ENCODE measurements around the gene ARHGAP9. TPM values are rescaled to one million over a fixed set of nuclear protein-coding genes. Genes with fewer than 3 reads are reported as not detected.
"Not testable (repeated sequence)": the region's sequence is repeated elsewhere in the genome, so short reads cannot be mapped to it uniquely, and the experiment has no call there.

Gene ARHGAP9
- polyA plus RNA-seq, 6 donors from 2014 or later = 152 to 231 (median 164) TPM

GRCh38 chr12:57452181-57452936 lies 27.3 kb downstream of the ARHGAP9 start:
- H3K27ac Mint-ChIP-seq = peak overlapping the region in 1 of 6 donors; percentile 91
- DNase-seq (no peak), ATAC-seq (ENCODE audit: low read depth in 2 of 2) (no peak)

GRCh38 chr12:57451233-57451778 lies 28.4 kb downstream of the ARHGAP9 start:
- H3K27ac Mint-ChIP-seq = no peak overlapping the region
- no peak overlapping the region for H3K4me3 Mint-ChIP-seq
- ATAC-seq (ENCODE audit: low read depth in 2 of 2) (no peak), DNase-seq (no peak)
- no peaks in the 10 kb centered on the region for H3K9me3 Mint-ChIP-seq
- no peaks in the 10 kb centered on the region for H3K27me3 Mint-ChIP-seq
- H3K36me3 Mint-ChIP-seq = no peaks in the 10 kb centered on the region
- peaks cover 8 to 9% (median 9%) of the 10 kb centered on the region in 3 donors for H3K4me1 Mint-ChIP-seq

More at GRCh38 chr12:57452181-57452936, 27.3 kb downstream of the ARHGAP9 start:
- Mint-ChIP-seq H3K4me1 (peaks cover 9 to 14% (median 12%) of the 10 kb centered on the region in 3 donors), H3K27me3 (no peaks in the 10 kb centered on the region), H3K4me3 (no peak overlapping the region), H3K36me3 (no peaks in the 10 kb centered on the region), H3K9me3 (no peaks in the 10 kb centered on the region)

GRCh38 chr12:57450057-57450456 lies 29.6 kb downstream of the ARHGAP9 start:
- H3K4me1 Mint-ChIP-seq = peaks cover 0 to 3% (median 0%) of the 10 kb centered on the region in 3 donors
- H3K9me3 Mint-ChIP-seq = no peaks in the 10 kb centered on the region
- H3K36me3 Mint-ChIP-seq = no peaks in the 10 kb centered on the region
- DNase-seq (no peak), ATAC-seq (ENCODE audit: low read depth in 2 of 2) (no peak)
- no peak overlapping the region for H3K27ac Mint-ChIP-seq
- no peaks in the 10 kb centered on the region for H3K27me3 Mint-ChIP-seq
- no peak overlapping the region for H3K4me3 Mint-ChIP-seq

DNA sequence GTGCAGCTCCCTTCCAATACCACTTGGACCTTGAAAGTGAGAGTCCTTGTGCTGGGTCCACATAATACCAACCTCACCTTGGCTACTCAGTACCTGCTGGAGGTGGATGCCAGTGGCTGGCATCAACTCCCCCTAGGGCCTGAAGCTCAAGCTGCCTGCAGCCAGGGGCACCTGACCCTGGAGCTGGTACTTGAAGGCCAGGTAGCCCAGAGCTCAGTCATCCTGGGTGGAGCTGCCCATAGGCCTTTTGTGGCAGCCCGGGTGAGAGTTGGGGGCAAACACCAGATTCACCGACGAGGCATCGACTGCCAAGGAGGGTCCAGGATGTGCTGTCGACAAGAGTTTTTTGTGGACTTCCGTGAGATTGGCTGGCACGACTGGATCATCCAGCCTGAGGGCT lies 30.3 kb downstream of the ARHGAP9 start:
- no peaks in the 10 kb centered on the region for H3K27me3 Mint-ChIP-seq
- no peak overlapping the region for H3K27ac Mint-ChIP-seq
- DNase-seq (no peak), ATAC-seq (ENCODE audit: low read depth in 2 of 2) (no peak)
- peaks cover 0 to 5% (median 3%) of the 10 kb centered on the region in 3 donors for H3K4me1 Mint-ChIP-seq
- no peaks in the 10 kb centered on the region for H3K9me3 Mint-ChIP-seq
- no peaks in the 10 kb centered on the region for H3K36me3 Mint-ChIP-seq
- no peak overlapping the region for H3K4me3 Mint-ChIP-seq

DNA sequence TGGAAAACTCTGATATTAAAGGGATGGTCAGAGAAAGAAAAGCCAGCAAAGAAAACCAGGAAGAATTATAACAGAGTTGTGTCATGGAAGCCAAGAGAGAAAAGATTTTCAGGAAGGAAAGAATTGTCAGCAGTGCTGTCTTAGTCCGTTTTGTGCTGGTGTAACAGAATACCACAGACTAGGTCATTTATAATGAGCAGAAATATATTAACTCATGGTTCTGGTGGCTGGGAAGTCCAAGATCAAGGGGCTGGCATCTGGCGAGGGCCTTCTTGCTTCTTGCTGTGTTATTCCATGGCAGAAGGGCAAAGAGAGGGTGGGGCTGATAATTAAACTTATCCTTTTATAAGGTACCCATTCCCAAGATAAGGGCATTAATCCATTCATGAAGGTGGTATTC lies 31.0 kb downstream of the ARHGAP9 start:
- no peaks in the 10 kb centered on the region for H3K36me3 Mint-ChIP-seq
- H3K4me1 Mint-ChIP-seq = peaks cover 0 to 5% (median 3%) of the 10 kb centered on the region in 3 donors
- ATAC-seq (ENCODE audit: low read depth in 2 of 2) (no peak), DNase-seq (no peak)
- H3K27me3 Mint-ChIP-seq = no peaks in the 10 kb centered on the region
- no peak overlapping the region for H3K4me3 Mint-ChIP-seq
- no peaks in the 10 kb centered on the region for H3K9me3 Mint-ChIP-seq
- H3K27ac Mint-ChIP-seq = no peak overlapping the region

GRCh38 chr12:57446292-57446960 lies 33.2 kb downstream of the ARHGAP9 start:
- Mint-ChIP-seq H3K27ac (peak overlapping the region in 1 of 6 donors; percentile 26), H3K27me3 (peaks cover 0 to 7% (median 7%) of the 10 kb centered on the region in 3 donors), H3K36me3 (peaks cover 6 to 7% of the 10 kb centered on the region in 2 donors), H3K4me3 (no peak overlapping the region), H3K4me1 (peaks cover 0 to 5% (median 3%) of the 10 kb centered on the region in 3 donors), H3K9me3 (peaks cover 0 to 9% (median 4%) of the 10 kb centered on the region in 7 donors)
- no peak for DNase-seq
- ATAC-seq (ENCODE audit: low read depth in 2 of 2) = no peak

DNA sequence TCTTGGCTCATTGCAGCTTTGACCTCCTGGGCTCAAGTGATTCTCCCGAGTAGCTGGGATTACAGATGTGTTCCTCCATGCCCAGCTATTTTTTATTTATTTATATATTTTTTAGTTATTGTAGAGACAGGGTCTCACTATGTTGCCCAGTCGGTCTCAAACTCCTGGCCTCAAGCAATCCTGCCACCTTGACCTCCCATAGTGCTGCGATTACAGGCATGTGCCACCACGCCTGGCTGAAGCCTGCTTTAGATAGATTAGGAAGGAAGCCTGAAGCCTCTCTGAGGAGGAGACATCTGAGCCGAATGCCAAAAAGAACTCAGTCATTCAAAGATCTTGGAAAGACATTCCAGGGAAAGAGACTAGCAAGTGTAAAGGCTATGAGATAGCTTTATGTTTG lies 34.9 kb downstream of the ARHGAP9 start:
- H3K9me3 Mint-ChIP-seq = peaks cover 4 to 13% (median 8%) of the 10 kb centered on the region in 7 donors
- no peak overlapping the region for H3K4me3 Mint-ChIP-seq
- H3K36me3 Mint-ChIP-seq = peaks cover 7 to 10% of the 10 kb centered on the region in 2 donors
- H3K27me3 Mint-ChIP-seq = peaks cover 8 to 14% (median 11%) of the 10 kb centered on the region in 3 donors
- no peak for DNase-seq
- H3K27ac Mint-ChIP-seq = peak overlapping the region in 2 of 6 donors; percentile 0 to 23
- H3K4me1 Mint-ChIP-seq = peaks cover 0 to 5% (median 3%) of the 10 kb centered on the region in 3 donors
- no peak for ATAC-seq (ENCODE audit: low read depth in 2 of 2)

DNA sequence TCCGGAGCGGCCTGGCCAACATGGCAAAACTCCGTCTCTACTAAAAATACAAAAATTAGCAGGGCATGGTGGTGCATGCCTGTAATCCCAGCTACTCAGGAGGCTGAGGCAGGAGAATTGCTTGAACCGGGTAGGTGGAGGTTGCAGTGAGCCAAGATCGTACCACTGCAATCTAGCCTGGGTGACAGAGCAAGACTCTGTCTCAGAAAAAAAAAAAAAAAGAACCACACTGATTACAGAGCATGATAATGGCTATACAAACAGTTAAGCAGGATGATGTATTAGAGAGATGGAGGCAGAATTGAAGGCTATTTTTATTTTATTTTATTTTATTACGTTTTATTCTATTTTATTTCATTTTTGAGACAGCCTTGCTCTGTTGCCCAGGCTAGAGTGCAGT lies 35.3 kb downstream of the ARHGAP9 start:
- Mint-ChIP-seq H3K36me3 (peaks cover 7 to 10% of the 10 kb centered on the region in 2 donors), H3K9me3 (peaks cover 4 to 13% (median 8%) of the 10 kb centered on the region in 7 donors), H3K27me3 (peaks cover 8 to 14% (median 11%) of the 10 kb centered on the region in 3 donors)
- not testable (repeated sequence) for H3K27ac Mint-ChIP-seq; ATAC-seq (ENCODE audit: low read depth in 2 of 2); H3K4me3 Mint-ChIP-seq; H3K4me1 Mint-ChIP-seq; DNase-seq

DNA sequence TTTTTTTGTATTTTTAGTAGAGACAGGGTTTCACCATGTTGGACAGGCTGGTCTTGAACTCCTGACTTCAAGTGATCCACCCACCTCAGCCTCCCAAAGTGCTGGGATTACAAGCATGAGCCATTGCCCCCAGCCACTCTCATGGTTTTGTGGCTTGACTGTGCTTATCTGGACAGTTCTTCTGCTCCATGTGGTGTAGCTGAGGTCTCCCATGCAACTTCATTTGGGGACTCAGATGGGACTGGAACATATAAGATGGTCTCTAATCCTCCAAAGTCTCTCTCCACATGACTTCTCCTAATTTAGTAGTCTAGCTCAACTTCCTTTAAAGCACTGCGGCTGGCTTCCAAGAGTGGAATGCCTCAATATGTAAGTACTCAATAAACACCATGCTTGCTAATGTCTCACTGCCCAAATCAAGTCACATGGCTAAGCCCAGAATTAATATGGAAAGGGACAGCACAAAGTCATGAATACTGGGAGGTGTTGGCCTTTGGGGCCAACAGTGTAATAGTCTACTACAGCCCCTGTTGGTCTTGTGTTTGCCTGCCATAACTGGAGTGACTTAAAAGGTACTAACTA lies 37.7 kb downstream of the ARHGAP9 start:
- H3K9me3 Mint-ChIP-seq = peaks cover 4 to 13% (median 8%) of the 10 kb centered on the region in 7 donors
- DNase-seq = no peak
- H3K27ac Mint-ChIP-seq = peak overlapping the region in 1 of 6 donors; percentile 2
- ATAC-seq (ENCODE audit: low read depth in 2 of 2) = no peak
- peaks cover 7 to 10% of the 10 kb centered on the region in 2 donors for H3K36me3 Mint-ChIP-seq
- peaks cover 8 to 22% (median 20%) of the 10 kb centered on the region in 3 donors for H3K27me3 Mint-ChIP-seq
- peaks cover 0 to 5% (median 3%) of the 10 kb centered on the region in 3 donors for H3K4me1 Mint-ChIP-seq
- no peak overlapping the region for H3K4me3 Mint-ChIP-seq

DNA sequence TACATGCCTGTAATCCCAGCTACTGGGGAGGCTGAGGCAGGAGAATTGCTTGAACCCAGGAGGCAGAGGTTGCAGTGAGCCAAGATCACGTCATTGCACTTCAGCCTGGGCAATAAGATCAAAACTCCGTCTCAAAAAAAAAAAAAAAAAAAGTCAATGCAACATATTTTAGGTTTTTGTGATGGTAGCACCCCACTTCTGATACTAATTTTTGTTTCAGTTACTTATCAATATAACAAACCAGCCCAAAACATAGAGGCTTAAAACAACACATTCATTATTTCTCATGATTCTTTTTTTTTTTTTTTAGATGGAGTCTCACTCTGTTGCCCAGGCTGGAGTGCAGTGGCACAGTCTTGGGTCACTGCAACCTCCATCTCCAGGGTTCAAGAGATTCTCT lies 38.3 kb downstream of the ARHGAP9 start:
- not testable (repeated sequence) for H3K4me3 Mint-ChIP-seq; DNase-seq; H3K4me1 Mint-ChIP-seq; H3K27ac Mint-ChIP-seq; ATAC-seq (ENCODE audit: low read depth in 2 of 2)
- Mint-ChIP-seq H3K36me3 (peaks cover 7 to 10% of the 10 kb centered on the region in 2 donors), H3K27me3 (peaks cover 8 to 22% (median 20%) of the 10 kb centered on the region in 3 donors), H3K9me3 (peaks cover 4 to 13% (median 8%) of the 10 kb centered on the region in 7 donors)

GRCh38 chr12:57439762-57440266 lies 39.9 kb downstream of the ARHGAP9 start:
- no peak overlapping the region for H3K4me3 Mint-ChIP-seq

GRCh38 chr12:57438400-57438799 lies 41.3 kb downstream of the ARHGAP9 start:
- H3K4me3 Mint-ChIP-seq = no peak overlapping the region
- H3K36me3 Mint-ChIP-seq = peaks cover 7 to 10% of the 10 kb centered on the region in 2 donors
- H3K27ac Mint-ChIP-seq = no peak overlapping the region
- ATAC-seq (ENCODE audit: low read depth in 2 of 2) (no peak), DNase-seq (no peak)
- H3K4me1 Mint-ChIP-seq = no peaks in the 10 kb centered on the region
- peaks cover 8 to 22% (median 20%) of the 10 kb centered on the region in 3 donors for H3K27me3 Mint-ChIP-seq
- peaks cover 4 to 13% (median 8%) of the 10 kb centered on the region in 7 donors for H3K9me3 Mint-ChIP-seq

More at GRCh38 chr12:57439762-57440266, 39.9 kb downstream of the ARHGAP9 start:
- Mint-ChIP-seq H3K9me3 (peaks cover 4 to 13% (median 8%) of the 10 kb centered on the region in 7 donors), H3K27me3 (peaks cover 8 to 22% (median 20%) of the 10 kb centered on the region in 3 donors), H3K36me3 (peaks cover 7 to 10% of the 10 kb centered on the region in 2 donors), H3K27ac (no peak overlapping the region), H3K4me1 (peaks cover 0 to under 1% (median under 1%) of the 10 kb centered on the region in 3 donors)
- DNase-seq = no peak
- no peak for ATAC-seq (ENCODE audit: low read depth in 2 of 2)

DNA sequence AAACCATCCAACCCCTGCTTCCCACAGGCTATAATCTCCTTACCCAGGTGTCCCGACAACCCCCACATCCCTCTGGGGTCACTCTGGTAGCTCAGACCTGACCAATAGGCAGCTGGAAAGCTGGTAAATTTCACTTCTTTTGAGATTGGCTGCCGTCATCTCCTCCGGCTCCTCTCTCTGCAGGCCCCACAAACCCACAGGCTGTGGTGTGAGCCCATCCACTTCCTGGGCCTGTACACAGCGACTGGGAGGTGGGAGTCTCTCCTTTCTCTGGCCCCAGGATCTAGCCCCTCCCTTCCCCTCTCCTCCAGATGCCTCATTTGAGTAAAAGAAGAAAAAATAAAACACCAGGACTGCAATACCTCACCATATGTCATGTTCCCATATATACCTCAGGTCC lies 44.4 kb downstream of the ARHGAP9 start:
- Mint-ChIP-seq H3K27me3 (peaks cover 0 to 8% (median 8%) of the 10 kb centered on the region in 3 donors), H3K27ac (peak overlapping the region in 1 of 6 donors; percentile 75), H3K4me1 (peaks cover 7 to 13% (median 8%) of the 10 kb centered on the region in 3 donors), H3K4me3 (no peak overlapping the region), H3K9me3 (no peaks in the 10 kb centered on the region), H3K36me3 (no peaks in the 10 kb centered on the region)
- DNase-seq (no peak), ATAC-seq (ENCODE audit: low read depth in 2 of 2) (no peak)
